Esophagus squamous epithelium (tissue), 5 donors: ENCODE data around the gene SKIC3. TPM values are rescaled to one million over a fixed set of nuclear protein-coding genes. Genes with fewer than 3 reads are reported as not detected.

Experiments used
- DNase-seq: peaks from one replicate; lab custom pipeline; 2025; lab: John Stamatoyannopoulos, UW
- H3K27ac ChIP-seq, 4 donors: fragments of 200-600 bp; sonication (generic); one replicate each; pipeline ENCODE4 v1.5.1; 2016 to 2019; ENCODE audit warnings: mild to moderate bottlenecking in 1 of 4
- H3K27me3 ChIP-seq, 4 donors: fragments of 200-600 bp; sonication (generic); 1 replicate in 3 of 4; 2 replicates in 1 of 4; pipeline versions ENCODE4 v1.5.1 to v1.6.0; 2017 to 2021; ENCODE audit warnings: antibody characterized with exemption in 1 of 4
- H3K36me3 ChIP-seq, 3 donors: fragments of 200-600 bp; sonication (generic); one replicate each; pipeline ENCODE4 v1.5.1; 2016 to 2019
- H3K4me1 ChIP-seq, 3 donors: fragments of 200-600 bp; sonication (generic); one replicate each; pipeline ENCODE4 v1.5.1; 2017 to 2019
- H3K4me3 ChIP-seq, 4 donors: fragments of 200-600 bp; sonication (generic); 1 replicate in 3 of 4; 2 replicates in 1 of 4; pipeline ENCODE4 v1.5.1; 2016 to 2019; ENCODE audit warnings: mild to moderate bottlenecking in 2 of 4, moderate library complexity in 1 of 4
- H3K9me3 ChIP-seq, 3 donors: fragments of 200-600 bp; sonication (generic); one replicate each; pipeline ENCODE4 v1.5.1; 2016 to 2019
- CTCF ChIP-seq, 6 experiments: fragments of 450-650 bp in 4 of 6; fragments of 200-600 bp in 2 of 6; sonication (generic) in 2 of 6; IDR thresholded peaks; one replicate each; pipeline ENCODE4 v1.5.1; 2016 to 2019; ENCODE audit warnings: antibody characterized with exemption in 6 of 6, mild to moderate bottlenecking in 4 of 6, moderate library complexity in 4 of 6
- POLR2A ChIP-seq, 4 donors: fragments of 450-650 bp; IDR thresholded peaks; one replicate each; pipeline ENCODE4 v1.6.1; 2017; ENCODE audit warnings: antibody characterized with exemption in 4 of 4, mild to moderate bottlenecking in 4 of 4, moderate library complexity in 3 of 4
- WGBS, 2 donors: methylation state at CpG; one replicate each; pipeline ENCODE4 v1.1.5; 2018; 5-methylcytosine and 5-hydroxymethylcytosine counted together
- intact Hi-C: fragments of 100-400 bp; cut with DNase I; formaldehyde crosslinking; loops from one replicate; pipeline ENCODE4 v1.15.0; 2022
- total RNA-seq, 4 donors: library from RNA; depleted of rRNA; stranded (reverse); fragments of >200 nt; gene quantifications; one replicate each; pipeline ENCODE4 v1.1.0, GENCODE V29; 2016
- donor health status: DM: yes; HTN: yes; CAD: no.

The SKIC3 gene
- total RNA-seq, 4 donors from 2014 or later, result 27.0 to 71.3 (median 41.6) TPM

DNA sequence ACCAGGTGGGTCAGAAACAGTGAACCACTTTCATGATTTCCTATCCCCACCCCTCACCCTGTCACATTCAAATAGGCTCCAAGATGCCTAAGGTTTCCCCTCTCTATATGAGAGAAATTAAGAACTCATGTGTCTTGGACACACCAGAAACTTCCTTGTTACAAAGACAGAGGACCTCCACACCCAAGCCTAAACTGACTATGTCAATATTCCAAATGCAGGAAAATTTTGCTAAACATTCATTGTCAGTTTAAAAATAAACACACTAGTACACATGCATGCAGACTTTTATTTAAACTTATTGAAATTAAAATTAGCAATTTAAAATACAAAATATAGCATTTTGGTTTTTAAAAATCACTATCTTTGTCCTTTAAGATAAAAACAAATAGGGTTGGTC lies 26.2 kb downstream of the SKIC3 start:
- TF ChIP-seq CTCF (IDR thresholded peaks at IDR 0.05), result no peak
- TF ChIP-seq POLR2A (IDR thresholded peaks at IDR 0.05), result no peak
- Histone ChIP-seq H3K27me3 (no peaks in the 10 kb centered on the region), H3K36me3 (peaks cover 0 to 95% (median 0%) of the 10 kb centered on the region in 3 donors), H3K4me3 (no peak overlapping the region), H3K4me1 (no peaks in the 10 kb centered on the region), H3K9me3 (no peaks in the 10 kb centered on the region), H3K27ac (no peak overlapping the region)
- intact Hi-C loops, result no loop called here
- DNase-seq, result no peak

- 92 to 95% methylated on average over 2 of the region's 2 CpGs for WGBS, 2 donors
- no peak for DNase-seq
- Histone ChIP-seq H3K9me3 (no peaks in the 10 kb centered on the region), H3K27ac (no peak overlapping the region), H3K36me3 (peaks cover 0 to 96% (median 0%) of the 10 kb centered on the region in 3 donors), H3K27me3 (no peaks in the 10 kb centered on the region), H3K4me3 (no peak overlapping the region), H3K4me1 (no peaks in the 10 kb centered on the region)
- intact Hi-C loops, result no loop called here
- no peak for TF ChIP-seq POLR2A (IDR thresholded peaks at IDR 0.05)
These were observed 27.9 kb downstream of the SKIC3 start for GRCh38 chr5:95526871-95527270.

DNA sequence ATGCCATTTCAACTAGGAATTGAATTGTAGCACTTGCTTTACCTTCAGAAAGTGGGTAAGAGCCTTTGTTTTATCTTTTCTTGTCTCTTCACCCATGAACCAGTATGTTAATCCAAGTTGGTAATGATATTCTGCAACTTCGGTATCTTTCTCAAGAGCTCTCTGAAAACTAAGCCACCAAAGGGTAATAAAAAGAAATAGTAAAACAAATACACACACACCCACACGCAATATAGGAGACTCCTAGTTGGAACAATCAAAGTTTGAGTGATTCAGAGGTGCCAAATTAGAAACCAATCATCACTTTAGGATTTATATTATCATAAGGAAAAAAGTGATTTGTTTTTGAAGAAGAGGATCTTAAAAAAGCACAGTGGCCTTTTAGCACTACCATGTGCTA lies 30.4 kb downstream of the SKIC3 start:
- DNase-seq, result no peak
- H3K27me3 ChIP-seq, result no peaks in the 10 kb centered on the region
- no peaks in the 10 kb centered on the region for H3K9me3 ChIP-seq
- TF ChIP-seq POLR2A (IDR thresholded peaks at IDR 0.05) (no peak), CTCF (IDR thresholded peaks at IDR 0.05) (no peak)
- H3K27ac ChIP-seq, result no peak overlapping the region
- H3K4me3 ChIP-seq, result no peak overlapping the region
- intact Hi-C loops, result no loop called here
- H3K36me3 ChIP-seq, result peaks cover 0 to 98% (median 3%) of the 10 kb centered on the region in 3 donors
- WGBS, 2 donors, result 85 to 90% methylated on average over 2 of the region's 2 CpGs
- no peaks in the 10 kb centered on the region for H3K4me1 ChIP-seq

DNA sequence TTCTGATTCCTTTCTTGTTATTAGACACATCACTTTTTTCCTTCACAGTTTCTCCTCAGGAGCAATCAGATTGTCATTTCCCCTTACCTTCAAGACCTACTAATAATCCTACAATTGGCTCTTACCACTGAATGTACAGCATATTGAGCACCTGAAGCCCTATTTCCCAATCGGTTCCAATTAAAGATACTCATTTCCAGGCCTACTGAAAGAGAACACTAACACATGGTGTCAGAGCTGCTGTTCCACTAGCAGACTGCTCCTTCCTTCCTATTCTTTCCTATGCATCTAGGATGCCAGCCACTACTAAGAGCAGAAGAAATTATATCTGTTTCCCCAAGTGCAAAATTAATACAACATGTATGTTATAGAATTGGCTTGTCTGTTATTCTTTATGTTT lies 34.6 kb downstream of the SKIC3 start:
- intact Hi-C loops, result no loop called here
- no peak for DNase-seq
- no peak overlapping the region for H3K4me3 ChIP-seq
- WGBS, 2 donors, result 81 to 92% methylated on average over 1 of the region's 1 CpG
- H3K36me3 ChIP-seq, result peaks cover 0 to 100% (median 7%) of the 10 kb centered on the region in 3 donors
- no peaks in the 10 kb centered on the region for H3K4me1 ChIP-seq
- no peaks in the 10 kb centered on the region for H3K9me3 ChIP-seq
- no peak overlapping the region for H3K27ac ChIP-seq
- no peaks in the 10 kb centered on the region for H3K27me3 ChIP-seq
- TF ChIP-seq CTCF (IDR thresholded peaks at IDR 0.05) (no peak), POLR2A (IDR thresholded peaks at IDR 0.05) (no peak)

GRCh38 chr5:95519681-95520080 lies 35.1 kb downstream of the SKIC3 start:
- Histone ChIP-seq H3K27ac (no peak overlapping the region), H3K36me3 (peaks cover 0 to 100% (median 7%) of the 10 kb centered on the region in 3 donors), H3K4me3 (no peak overlapping the region), H3K9me3 (no peaks in the 10 kb centered on the region), H3K4me1 (no peaks in the 10 kb centered on the region), H3K27me3 (no peaks in the 10 kb centered on the region)
- no peak for TF ChIP-seq CTCF (IDR thresholded peaks at IDR 0.05)
- WGBS, 2 donors, result 89 to 100% methylated on average over 1 of the region's 1 CpG
- intact Hi-C loops, result no loop called here
- no peak for DNase-seq

GRCh38 chr5:95519151-95519550 lies 35.6 kb downstream of the SKIC3 start:
- Histone ChIP-seq H3K27ac (no peak overlapping the region), H3K27me3 (no peaks in the 10 kb centered on the region), H3K4me1 (no peaks in the 10 kb centered on the region), H3K4me3 (no peak overlapping the region), H3K9me3 (no peaks in the 10 kb centered on the region), H3K36me3 (peaks cover 0 to 100% (median 7%) of the 10 kb centered on the region in 3 donors)
- TF ChIP-seq CTCF (IDR thresholded peaks at IDR 0.05), result no peak
- TF ChIP-seq POLR2A (IDR thresholded peaks at IDR 0.05), result no peak
- 63 to 84% methylated on average over 1 of the region's 1 CpG for WGBS, 2 donors
- intact Hi-C loops, result no loop called here
- no peak for DNase-seq
